Measurements from ENCODE around the gene RGS11. TPM values are rescaled to one million over a fixed set of nuclear protein-coding genes. Genes with fewer than 3 reads are reported as not detected.
A peak's percentile ranks its signal among the peaks of the same experiment; 100 is the strongest.

The RGS11 gene
- total RNA-seq, 1 experiment from 2014 or later = 10.2 TPM

- no peaks in the 10 kb centered on the region for H3K36me3 ChIP-seq (ENCODE audit: control insufficient read depth, insufficient read depth, low read length)
- H3K27me3 ChIP-seq (ENCODE audit: control insufficient read depth, insufficient read depth, low read length) = no peaks in the 10 kb centered on the region
- DNase-seq (ENCODE audit: low read depth, low spot score) = no peak
- H3K9me3 ChIP-seq (ENCODE audit: control insufficient read depth, insufficient read depth, low read depth, low read length) = no peaks in the 10 kb centered on the region
- no peak overlapping the region for H3K4me3 ChIP-seq (ENCODE audit: low read depth in 2 of 2, low read length in 2 of 2)
- no TSS peak for BruUV-seq (replicated peaks)
- H3K4me1 ChIP-seq (ENCODE audit: control insufficient read depth, insufficient read depth, low read length) = peaks cover 2% of the 10 kb centered on the region
- POLR2A ChIA-PET = no interaction called here
- no peak for ATAC-seq
- TF ChIP-seq TCF7L2 (IDR thresholded peaks at IDR 0.05; ENCODE audit: low read depth, low read length) (no peak), POLR2AphosphoS5 (IDR thresholded peaks at IDR 0.05; ENCODE audit: low read depth, low read length) (no peak), REST (IDR thresholded peaks at IDR 0.05; ENCODE audit: insufficient read depth in 1 of 2, low read depth in 2 of 2, low read length in 1 of 2) (no peak)
- in situ Hi-C loops (cut with HindIII; ENCODE audit: low pct_unique_long_range_greater_than_20kb, low sequenced_read_pairs) = no loop called here
- no peak overlapping the region for H3K27ac ChIP-seq (ENCODE audit: low read length)
- intact Hi-C loops (cut with micrococcal nuclease; ENCODE audit: unreplicated experiment) = no loop called here
- CTCF ChIA-PET = no interaction called here
Measured at GRCh38 chr16:285146-286055, 9.7 kb upstream of the RGS11 start.

- Histone ChIP-seq H3K27me3 (ENCODE audit: control insufficient read depth, insufficient read depth, low read length) (no peaks in the 10 kb centered on the region), H3K9me3 (ENCODE audit: control insufficient read depth, insufficient read depth, low read depth, low read length) (no peaks in the 10 kb centered on the region), H3K4me3 (ENCODE audit: low read depth in 2 of 2, low read length in 2 of 2) (no peak overlapping the region), H3K27ac (ENCODE audit: low read length) (no peak overlapping the region), H3K36me3 (ENCODE audit: control insufficient read depth, insufficient read depth, low read length) (no peaks in the 10 kb centered on the region), H3K4me1 (ENCODE audit: control insufficient read depth, insufficient read depth, low read length) (peaks cover 2% of the 10 kb centered on the region)
- DNase-seq (ENCODE audit: low read depth, low spot score) (no peak), ATAC-seq (0 out of 2 replicates have a peak, but pooled peaks have one; percentile 1)
- ChIA-PET CTCF (no interaction called here), POLR2A (no interaction called here)
- no TSS peak for BruUV-seq (replicated peaks)
- in situ Hi-C loops (cut with HindIII; ENCODE audit: low pct_unique_long_range_greater_than_20kb, low sequenced_read_pairs) = no loop called here
- intact Hi-C loops (cut with micrococcal nuclease; ENCODE audit: unreplicated experiment) = no loop called here
- no peak for TF ChIP-seq CTCF (IDR thresholded peaks at IDR 0.05)
- TF ChIP-seq SIN3A (IDR thresholded peaks at IDR 0.05; ENCODE audit: borderline replicate concordance, insufficient read depth, low read depth, low read length) = no peak
- no peak for TF ChIP-seq POLR2AphosphoS5 (IDR thresholded peaks at IDR 0.05; ENCODE audit: low read depth, low read length)
- TF ChIP-seq TCF7L2 (IDR thresholded peaks at IDR 0.05; ENCODE audit: low read depth, low read length) = no peak
- TF ChIP-seq REST (IDR thresholded peaks at IDR 0.05; ENCODE audit: insufficient read depth in 1 of 2, low read depth in 2 of 2, low read length in 1 of 2) = no peak
Measured at GRCh38 chr16:284204-285120, 8.7 kb upstream of the RGS11 start.

Data from Panc1 (cell line).